A549 (cell line): ENCODE data around the gene SACS. TPM values are rescaled to one million over a fixed set of nuclear protein-coding genes. Genes with fewer than 3 reads are reported as not detected.

Source experiments
- ATAC-seq, 2 experiments: fragments of 200-7000 bp in 1 of 2; fragments of >200 bp in 1 of 2; cut with Nextera tagmentation in 1 of 2; cut with Tn5 transposase in 1 of 2; 3 replicates each; pipeline versions ENCODE4 v1.8.0 to v1.9.1; 2018 to 2020; ENCODE audit warnings: mild to moderate bottlenecking in 1 of 2, moderate library complexity in 1 of 2
- CTCF ChIA-PET: fragments of 300-600 bp; sonication (Branson Sonifier 250); formaldehyde crosslinking; extraction: SDS; loops from one replicate; lab custom pipeline; 2021; ENCODE audit warnings: antibody characterized with exemption, inconsistent platforms; lab: Yijun Ruan, JAX
- POLR2A ChIA-PET: fragments of 350-600 bp; formaldehyde crosslinking; extraction: SDS; loops from one replicate; lab custom pipeline; 2021; ENCODE audit warnings: antibody characterized with exemption, inconsistent platforms; lab: Yijun Ruan, JAX
- DNase-seq, 2 experiments: peaks; one replicate each; pipeline versions ENCODE4 v3.0.0 to v3.0.0-alpha.2; 2011 to 2016; ENCODE audit warnings: low read depth in 1 of 2, low spot score in 1 of 2
- FAIRE-seq: peaks from 2 replicates; lab custom pipeline; 2011; peaks lifted over from hg19 to GRCh38; lab: Jason Lieb, UNC
- H3K27ac ChIP-seq, 2 experiments: fragments of >200 bp; sonication (Bioruptor Twin); formaldehyde crosslinking; 3 replicates each; pipeline ENCODE4 v1.5.1; 2016 to 2017
- H3K4me1 ChIP-seq: fragments of >200 bp; sonication (Bioruptor Twin); formaldehyde crosslinking; 3 replicates; pipeline ENCODE4 v1.6.1; 2016
- H3K4me2 ChIP-seq: fragments of >200 bp; sonication (Bioruptor Twin); formaldehyde crosslinking; 3 replicates; pipeline ENCODE4 v1.6.1; 2016
- H3K4me3 ChIP-seq: fragments of >200 bp; sonication (Bioruptor Twin); formaldehyde crosslinking; 3 replicates; pipeline ENCODE4 v1.5.1; 2016
- H3K9me3 ChIP-seq: fragments of >200 bp; sonication (Bioruptor Twin); formaldehyde crosslinking; 3 replicates; pipeline ENCODE4 v1.6.1; 2016
- BCL3 ChIP-seq: fragments of >200 bp; sonication (Bioruptor Twin); formaldehyde crosslinking; IDR thresholded peaks from 3 replicates; pipeline ENCODE4 v1.6.1; 2016
- BHLHE40 ChIP-seq: IDR thresholded peaks from 2 replicates; pipeline ENCODE4 v1.6.1; 2012; ENCODE audit warnings: low read depth, low read length, inconsistent platforms
- CBX8 ChIP-seq: fragments of 200-600 bp; sonication (generic); IDR thresholded peaks from 2 replicates; pipeline ENCODE4 v1.6.1; 2016
- CEBPB ChIP-seq, 2 experiments: fragments of >200 bp in 1 of 2; sonication (Bioruptor Twin) in 1 of 2; formaldehyde crosslinking in 1 of 2; IDR thresholded peaks; 2 replicates each; pipeline ENCODE4 v1.6.1; 2012 to 2016
- CTCF ChIP-seq: fragments of >200 bp; sonication (Bioruptor Twin); formaldehyde crosslinking; IDR thresholded peaks from 3 replicates; pipeline ENCODE4 v1.5.1; 2016
- E2F6 ChIP-seq: IDR thresholded peaks from 2 replicates; pipeline ENCODE4 v1.6.1; 2012; ENCODE audit warnings: low read depth, borderline replicate concordance
- EHMT2 ChIP-seq: fragments of 200-600 bp; sonication (generic); IDR thresholded peaks from 2 replicates; pipeline ENCODE4 v1.6.1; 2016; ENCODE audit warnings: antibody characterized with exemption, low read depth, mild to moderate bottlenecking, moderate library complexity
- ELK1 ChIP-seq: fragments of 150-350 bp; IDR thresholded peaks from 2 replicates; pipeline ENCODE4 v1.6.1; 2014; ENCODE audit warnings: low read depth, mild to moderate bottlenecking, low read length
- EP300 ChIP-seq, 2 experiments: fragments of >200 bp; sonication (Bioruptor Twin); formaldehyde crosslinking; IDR thresholded peaks; 2 replicates in 1 of 2; 3 replicates in 1 of 2; pipeline ENCODE4 v1.6.1; 2016 to 2017
- ESRRA ChIP-seq: fragments of 150-350 bp; IDR thresholded peaks from 2 replicates; pipeline ENCODE4 v1.6.1; 2014; ENCODE audit warnings: mild to moderate bottlenecking, low read length, borderline replicate concordance
- FOSB ChIP-seq: fragments of 250-450 bp; sonication (Bioruptor Pico); IDR thresholded peaks from 2 replicates; pipeline ENCODE4 v1.5.0; 2020; ENCODE audit warnings: mild to moderate bottlenecking, moderate library complexity
- FOSL2 ChIP-seq, 2 experiments: fragments of 450-650 bp in 1 of 2; fragments of >200 bp in 1 of 2; sonication (Bioruptor Twin) in 1 of 2; formaldehyde crosslinking; IDR thresholded peaks; 2 replicates each; pipeline versions ENCODE4 v1.5.0 to v1.6.1; 2016 to 2020; ENCODE audit warnings: mild to moderate bottlenecking in 1 of 2, moderate library complexity in 1 of 2
- FOXS1 ChIP-seq: fragments of 250-450 bp; sonication (Bioruptor Pico); IDR thresholded peaks from 2 replicates; pipeline ENCODE4 v1.5.0; 2020; ENCODE audit warnings: mild to moderate bottlenecking, moderate library complexity
- GATA3 ChIP-seq: IDR thresholded peaks from 2 replicates; pipeline ENCODE4 v1.6.1; 2012; ENCODE audit warnings: borderline replicate concordance
- HDAC2 ChIP-seq: fragments of 200-600 bp; sonication (generic); IDR thresholded peaks from 2 replicates; pipeline ENCODE4 v1.6.1; 2016
- HOXB13 ChIP-seq: fragments of 250-450 bp; sonication (Bioruptor Pico); IDR thresholded peaks from 2 replicates; pipeline ENCODE4 v1.5.0; 2020; ENCODE audit warnings: low read depth, mild to moderate bottlenecking, moderate library complexity
- JUN ChIP-seq, 2 experiments: fragments of >200 bp; sonication (Bioruptor Twin); formaldehyde crosslinking; IDR thresholded peaks; 2 replicates in 1 of 2; 3 replicates in 1 of 2; pipeline ENCODE4 v1.6.1; 2016 to 2017
- JUNB ChIP-seq: fragments of >200 bp; sonication (Bioruptor Twin); formaldehyde crosslinking; IDR thresholded peaks from 2 replicates; pipeline ENCODE4 v1.6.1; 2016
- KDM5A ChIP-seq: fragments of 200-600 bp; sonication (generic); IDR thresholded peaks from 2 replicates; pipeline ENCODE4 v1.6.1; 2016; ENCODE audit warnings: antibody characterized with exemption, mild to moderate bottlenecking
- MAX ChIP-seq: IDR thresholded peaks from 2 replicates; pipeline ENCODE4 v1.6.1; 2012
- NPAS2 ChIP-seq: fragments of 250-450 bp; sonication (Bioruptor Pico); IDR thresholded peaks from 2 replicates; pipeline ENCODE4 v1.8.0; 2022; ENCODE audit warnings: mild to moderate bottlenecking, moderate library complexity, borderline replicate concordance
- NR3C1 ChIP-seq: fragments of >200 bp; sonication (Bioruptor Twin); formaldehyde crosslinking; IDR thresholded peaks from 3 replicates; pipeline ENCODE4 v1.6.1; 2017
- PHF8 ChIP-seq: fragments of 200-600 bp; sonication (generic); IDR thresholded peaks from 2 replicates; pipeline ENCODE4 v1.6.1; 2016; ENCODE audit warnings: low read depth, mild to moderate bottlenecking, antibody characterized with exemption, moderate library complexity, borderline replicate concordance
- POLR2A ChIP-seq: IDR thresholded peaks from 2 replicates; pipeline ENCODE4 v1.6.1; 2012; ENCODE audit warnings: mild to moderate bottlenecking, low read length
- RFX5 ChIP-seq: fragments of 450-650 bp; IDR thresholded peaks from 2 replicates; pipeline ENCODE4 v1.7.1; 2014; ENCODE audit warnings: antibody characterized with exemption, mild to moderate bottlenecking, moderate library complexity
- RNF2 ChIP-seq: fragments of 200-600 bp; sonication (generic); IDR thresholded peaks from 2 replicates; pipeline ENCODE4 v1.6.1; 2016; ENCODE audit warnings: low read depth, mild to moderate bottlenecking, antibody characterized with exemption, moderate library complexity, borderline replicate concordance
- ZFP36 ChIP-seq: fragments of 450-650 bp; IDR thresholded peaks from 2 replicates; pipeline ENCODE4 v1.6.1; 2014; ENCODE audit warnings: borderline replicate concordance; ENCODE audit not compliant: partially characterized antibody
- WGBS: methylation state at CpG from one replicate; pipeline ENCODE4 v1.1.6; 2017; ENCODE audit errors: missing lambda C conversion rate; 5-methylcytosine and 5-hydroxymethylcytosine counted together
- polyA plus RNA-seq, 4 experiments: library from polyadenylated mRNA; depleted of rRNA in 3 of 4; stranded (reverse); fragments of >200 nt; fragmentation: RNase III in 1 of 4; extraction: RNeasy Plus Mini Kit Qiagen cat#74134 plus additional on column Dnase treatment in 1 of 4; gene quantifications; 2 replicates in 3 of 4; 3 replicates in 1 of 4; pipeline ENCODE4 v1.2.3, GENCODE V29; 2011 to 2017

SACS gene
- polyA plus RNA-seq, 2 of the 4 experiments (the other 2 are of a cell fraction): 6.9 to 23.8 TPM

- peak overlapping the region; percentile 88 for H3K4me2 ChIP-seq
- H3K4me1 ChIP-seq: peaks cover 27% of the 10 kb centered on the region
- TF ChIP-seq JUNB: no peak
- TF ChIP-seq CTCF: no peak
- TF ChIP-seq FOSB (CRISPR knock-in tag): no peak
- TF ChIP-seq KDM5A: no peak
- no peak for TF ChIP-seq MAX
- TF ChIP-seq NPAS2: no peak
- TF ChIP-seq ELK1: no peak
- TF ChIP-seq FOXS1 (CRISPR knock-in tag): no peak
- no peak for TF ChIP-seq POLR2A
- no peak for TF ChIP-seq ZFP36
- TF ChIP-seq BHLHE40: no peak
- no peak for TF ChIP-seq E2F6
- no peak for TF ChIP-seq RFX5
- TF ChIP-seq, all 56 proteins: peak for 0
- no peak for ATAC-seq
- ChIA-PET POLR2A (interaction anchor here (0.5 kb wide), 1 partner anchor 270 kb away, joined by 3 read pairs; no protein-coding TSS in a partner anchor), CTCF (interaction anchor here (1.2 kb wide), 1 partner anchor 39 kb away, joined by 3 read pairs; no protein-coding TSS in a partner anchor)
- Histone ChIP-seq H3K4me3 (0 out of 3 replicates have a peak overlapping the region, but pooled peaks have one; percentile 16), H3K27ac (peak overlapping the region; percentile 66 to 80), H3K9me3 (no peaks in the 10 kb centered on the region)
- no peak for FAIRE-seq
- DNase-seq: no peak
- WGBS: 64% methylated on average over 11 of the region's 11 CpGs
Observed at GRCh38 chr13:23427881-23428528, 5.5 kb downstream of the SACS start.

- no peaks in the 10 kb centered on the region for H3K9me3 ChIP-seq
- 7% methylated on average over 7 of the region's 7 CpGs for WGBS
- POLR2A ChIA-PET: interaction anchor here (0.5 kb wide), 1 partner anchor 271 kb away, joined by 3 read pairs; no protein-coding TSS in a partner anchor
- H3K4me2 ChIP-seq: peak overlapping the region; percentile 88
- TF ChIP-seq NR3C1 (no peak), JUNB (peak; percentile 83), ESRRA (no peak), JUN (IDR thresholded peaks at IDR 0.05) (peak in 1 of 2 experiments; percentile 64; a peak in 2 of 5 replicates), E2F6 (no peak), HOXB13 (no peak), EP300 (IDR thresholded peaks at IDR 0.05) (peak in 1 of 2 experiments; percentile 17; a peak in 1 of 5 replicates), GATA3 (peak; percentile 56; the same call in 1 of the 2 replicates), RNF2 (no peak), FOSL2 (IDR thresholded peaks at IDR 0.05) (peak; percentile 42; the same call in 1 of the 2 replicates), FOSL2 (CRISPR knock-in tag; IDR thresholded peaks at IDR 0.05) (peak; percentile 72), EHMT2 (no peak), HDAC2 (no peak), CBX8 (no peak), BCL3 (0 out of 3 replicates have a peak, but pooled peaks have one; percentile 17), CEBPB (IDR thresholded peaks at IDR 0.05) (0 out of 4 replicates have a peak, but pooled peaks of 1 of the 2 experiments have one; percentile 4), PHF8 (no peak), MAX (peak; percentile 32; the same call in 1 of the 2 replicates)
- TF ChIP-seq, all 56 proteins: peak for 8
- ATAC-seq (peak; percentile 96 to 98), DNase-seq (peak; percentile 26 to 79), FAIRE-seq (no peak)
- CTCF ChIA-PET: no interaction called here
- Histone ChIP-seq H3K4me1 (peaks cover 23% of the 10 kb centered on the region), H3K27ac (peak overlapping the region; percentile 66 to 80), H3K4me3 (0 out of 3 replicates have a peak overlapping the region, but pooled peaks have one; percentile 16)
Observed at GRCh38 chr13:23427342-23427843, 6.1 kb downstream of the SACS start.
